ENCODE data around the gene MTHFD1L.

- no peak for TF ChIP-seq CTCF (conservative IDR thresholded peaks at IDR 0.05 in 1 of 2, IDR thresholded peaks at IDR 0.05 in 1 of 2; ENCODE audit: low read depth in 1 of 2, low read length in 2 of 2)
- TF ChIP-seq EZH2 (IDR thresholded peaks at IDR 0.05; ENCODE audit: low read length, missing control alignments), result no peak
These were observed 282.6 kb downstream of the MTHFD1L start for GRCh38 chr6:151148111-151148510.

Measured in fibroblast of lung (primary cell).